HG02885 (cell line): Measurements from ENCODE around the gene STAC2.

Experiments used
- ATAC-seq: cut with Tn5 transposase; IDR thresholded peaks from one replicate; pipeline ENCODE4 v1.9.1; 2021; ENCODE audit warnings: mild to moderate bottlenecking; ENCODE audit not compliant: unreplicated experiment, poor library complexity

Gene STAC2

GRCh38 chr17:39235555-39236449 is 10.1 kb upstream of the STAC2 start:
- ATAC-seq = no peak

DNA sequence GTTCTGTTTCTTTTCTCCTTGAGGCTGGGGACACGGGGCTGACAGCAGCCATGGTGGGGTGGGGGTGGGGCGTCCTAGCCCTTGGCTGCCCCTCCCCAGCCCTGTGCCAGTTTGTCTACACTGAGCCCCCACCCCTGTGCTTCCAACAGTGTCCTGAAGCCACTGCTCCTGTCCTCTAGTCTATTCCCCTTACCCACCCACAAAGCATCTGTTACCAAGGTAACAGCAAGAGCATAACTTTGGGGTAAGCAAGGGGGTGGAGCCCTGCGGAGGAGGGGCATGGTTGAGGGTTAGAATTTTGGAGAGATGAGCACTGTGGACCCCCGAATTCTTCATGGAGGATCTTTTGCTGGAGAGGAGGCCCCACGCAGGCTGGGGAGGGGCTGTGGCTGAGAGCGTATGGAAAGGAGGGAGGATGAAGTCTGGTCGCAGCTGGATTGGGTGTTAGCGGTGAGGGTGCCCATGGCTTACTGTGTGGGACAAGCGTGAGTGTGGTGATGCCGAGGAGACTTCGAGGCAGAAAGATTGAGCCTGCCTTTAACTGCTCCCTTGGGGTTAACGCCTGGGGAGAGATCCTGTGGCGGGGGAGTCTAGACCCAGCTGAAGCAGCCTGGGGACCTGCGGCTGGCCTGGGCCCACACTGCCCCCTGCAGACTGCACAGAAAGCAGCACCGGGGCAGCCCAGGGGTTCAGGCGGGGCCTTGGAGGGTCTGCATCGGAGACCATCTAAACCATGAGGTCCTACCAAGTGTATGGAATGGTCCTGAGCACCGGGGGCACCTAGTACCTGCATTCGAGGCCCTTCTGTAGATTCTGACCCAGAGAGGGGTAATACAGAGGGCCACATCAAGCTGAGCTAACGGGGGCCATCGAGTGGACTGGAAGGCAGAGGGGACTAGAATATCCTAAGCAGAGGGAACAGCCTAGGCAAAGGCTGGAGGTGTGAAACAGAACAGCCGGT is 6.1 kb upstream of the STAC2 start:
- no peak for ATAC-seq

GRCh38 chr17:39231091-39231561 is 5.4 kb upstream of the STAC2 start:
- ATAC-seq = no peak

DNA sequence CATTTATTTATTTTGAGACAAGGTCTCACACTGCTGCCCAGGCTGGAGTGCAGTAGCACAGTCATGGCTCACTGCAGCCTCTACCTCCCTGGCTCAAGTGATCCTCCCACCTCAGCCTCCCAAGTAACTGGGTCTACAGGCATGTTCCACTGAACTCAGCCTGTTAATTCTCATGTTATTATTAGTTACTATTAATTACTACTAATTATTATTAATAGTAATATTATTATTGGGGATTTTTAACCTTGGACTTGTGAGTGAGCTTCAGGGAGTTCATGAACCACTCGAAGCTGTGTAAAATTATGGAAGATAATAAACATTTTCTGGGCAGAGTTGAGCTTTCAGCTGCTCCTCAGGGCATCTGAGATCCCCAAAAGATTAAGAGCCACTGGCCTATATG is 4.6 kb upstream of the STAC2 start:
- no peak for ATAC-seq

DNA sequence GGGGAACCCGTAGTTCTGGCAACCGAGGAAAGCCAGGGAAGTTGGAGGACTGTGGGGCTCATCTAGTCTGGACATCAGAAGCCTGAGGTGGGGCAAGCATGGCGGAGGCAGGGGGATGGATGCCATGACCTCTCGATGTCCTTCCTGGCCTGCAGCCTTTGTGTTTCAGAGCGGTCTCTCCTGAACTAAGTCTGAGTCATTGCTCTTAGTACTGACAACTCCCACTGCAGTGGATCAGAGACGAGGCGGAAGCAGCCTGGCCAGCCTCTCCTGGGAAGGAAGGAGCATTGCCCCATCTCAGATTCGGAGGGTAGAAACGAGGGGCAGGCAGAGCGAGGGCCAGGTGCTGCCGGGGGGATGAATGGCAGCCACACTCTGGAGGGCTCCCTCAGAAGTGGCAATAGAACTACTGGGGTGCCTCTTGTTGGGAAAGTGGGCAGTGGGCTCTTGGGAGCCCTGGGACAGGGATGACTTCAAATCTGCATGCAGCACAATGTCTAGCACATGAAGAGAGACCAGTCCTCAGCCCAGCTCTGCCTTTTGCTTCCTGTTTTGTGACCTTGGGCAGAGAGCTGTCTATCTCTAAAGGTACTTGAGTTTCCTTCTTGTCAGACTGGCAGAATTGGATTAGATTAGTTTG is 3.6 kb upstream of the STAC2 start:
- ATAC-seq = no peak

DNA sequence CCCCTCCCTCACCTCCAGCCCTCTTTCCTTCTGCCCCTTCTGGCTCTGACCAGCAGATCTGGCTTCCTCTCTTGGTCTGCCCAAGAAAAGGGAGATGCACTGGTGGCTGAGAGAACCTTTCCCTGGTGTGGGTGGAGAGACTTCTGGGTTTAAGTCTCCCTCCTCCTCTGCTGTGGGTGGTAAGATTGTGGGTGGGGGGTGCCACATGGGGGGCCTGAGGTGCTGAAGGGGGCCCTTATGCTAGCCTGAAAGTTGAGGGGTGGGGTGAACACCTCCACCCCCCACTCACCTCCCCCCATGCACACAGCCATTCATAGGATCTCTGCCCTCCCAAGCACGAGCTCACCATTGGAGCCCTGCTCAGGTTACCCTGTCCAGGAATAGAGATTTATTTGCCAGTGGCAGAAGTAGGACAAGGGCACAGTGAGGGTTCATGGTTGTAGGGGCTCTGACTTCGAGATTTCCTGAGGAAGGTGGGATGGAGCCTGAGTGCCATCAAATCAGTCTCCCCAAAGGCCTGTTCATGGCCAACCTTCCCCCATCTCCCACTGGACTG is 1.7 kb upstream of the STAC2 start:
- no peak for ATAC-seq

DNA sequence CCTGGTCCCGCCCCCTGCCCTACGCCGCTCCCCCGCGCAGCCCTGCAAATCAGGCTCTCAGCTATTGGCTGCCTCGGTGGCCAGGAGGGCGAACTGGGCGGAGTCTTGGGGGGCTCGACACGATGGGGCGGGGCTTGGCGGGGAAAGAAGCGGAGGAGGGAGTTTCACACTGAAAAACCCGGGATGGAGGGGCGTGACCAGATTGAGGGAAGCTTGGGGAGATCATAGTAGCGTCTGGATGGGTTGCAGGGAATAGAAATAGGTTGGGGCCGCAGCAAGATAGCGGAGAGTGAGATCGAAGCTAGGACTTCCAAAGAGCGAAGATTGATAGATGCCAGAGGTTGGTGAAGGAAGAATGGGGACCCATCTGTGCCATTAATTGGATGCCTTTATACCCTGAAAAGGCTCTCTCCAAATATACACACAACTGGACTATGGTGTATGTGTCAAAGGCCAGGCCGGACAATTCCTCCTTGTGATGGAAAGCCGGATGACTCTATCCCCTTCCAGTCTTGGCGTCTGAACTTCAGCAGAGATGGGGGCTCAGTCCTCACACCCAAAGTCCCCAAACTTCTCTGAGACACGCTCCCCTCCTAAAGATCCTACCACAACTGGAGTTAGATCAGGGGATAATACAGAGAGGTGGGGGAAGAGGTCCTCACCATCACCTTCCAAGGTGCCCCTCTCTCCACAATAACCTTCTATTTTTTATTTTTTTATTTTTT is 376 bp upstream of the STAC2 start:
- no peak for ATAC-seq

DNA sequence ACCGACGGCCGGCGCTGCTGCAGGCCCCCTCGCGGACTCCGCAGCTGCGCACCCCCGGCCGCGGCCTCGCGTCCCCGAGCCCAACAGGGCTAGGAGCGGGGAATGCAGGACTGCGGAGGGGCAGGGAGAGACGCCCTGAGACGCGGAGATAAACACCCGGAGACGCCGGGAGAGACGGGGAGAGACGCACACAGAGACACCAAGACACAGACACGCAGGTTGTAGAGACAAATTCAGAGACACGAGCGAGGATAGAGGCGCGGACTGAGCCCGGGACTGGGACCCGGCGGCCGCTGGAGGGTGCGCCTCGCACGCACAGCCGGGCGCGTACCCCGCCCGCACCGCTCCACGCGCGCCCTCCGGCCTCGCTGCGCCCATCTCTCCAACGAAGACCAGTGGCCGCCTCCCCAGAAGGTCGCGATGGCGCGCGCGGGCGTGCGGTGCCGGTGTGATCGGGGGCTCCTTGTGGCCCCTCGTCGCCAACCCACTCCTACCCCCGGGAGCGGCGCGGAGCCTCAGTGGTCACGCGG is 902 bp downstream of the STAC2 start:
- ATAC-seq = no peak

DNA sequence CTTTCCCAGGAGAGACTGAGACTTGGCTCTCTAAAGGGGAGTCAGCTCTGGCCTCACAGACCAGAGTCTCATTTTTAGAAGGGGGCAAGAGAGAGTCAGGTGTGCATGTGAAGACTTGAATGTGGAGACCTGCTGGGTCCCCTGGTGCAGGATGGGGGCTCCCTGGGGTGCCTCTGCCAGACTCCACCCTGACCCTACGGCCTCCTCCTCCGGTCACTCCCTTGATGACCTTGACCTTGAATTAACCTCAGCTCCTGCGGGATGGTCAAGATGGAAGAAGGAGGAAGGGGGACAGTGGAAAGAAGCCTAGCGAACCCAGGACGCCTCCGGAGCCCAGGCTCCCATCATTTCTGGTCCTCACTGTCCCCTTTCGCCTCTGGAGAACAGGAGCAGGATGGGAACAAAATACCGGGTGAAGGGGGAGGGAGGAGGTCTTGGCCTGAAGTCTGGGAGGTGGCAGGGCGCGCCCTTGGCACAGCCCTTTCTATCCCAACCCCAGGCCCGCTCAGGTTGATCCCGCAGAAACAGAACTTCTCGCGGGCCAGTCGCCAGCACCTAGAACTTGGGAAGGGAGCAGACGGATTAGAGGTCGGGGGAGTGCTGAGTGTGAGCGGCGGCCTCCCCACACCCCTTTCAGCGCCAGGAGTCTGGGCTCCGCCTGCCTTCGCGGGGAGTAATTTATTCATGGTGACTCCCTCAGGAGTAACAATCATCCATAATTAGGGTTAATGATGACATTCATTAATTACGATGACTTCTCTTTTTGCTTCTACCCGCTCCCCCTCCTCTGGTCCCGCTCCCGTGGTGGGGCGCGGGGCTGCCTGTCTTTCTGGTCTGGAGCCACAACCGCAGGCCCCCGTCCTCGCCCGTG is 1.6 kb downstream of the STAC2 start:
- ATAC-seq = no peak

GRCh38 chr17:39222866-39223834 is 2.6 kb downstream of the STAC2 start:
- no peak for ATAC-seq

DNA sequence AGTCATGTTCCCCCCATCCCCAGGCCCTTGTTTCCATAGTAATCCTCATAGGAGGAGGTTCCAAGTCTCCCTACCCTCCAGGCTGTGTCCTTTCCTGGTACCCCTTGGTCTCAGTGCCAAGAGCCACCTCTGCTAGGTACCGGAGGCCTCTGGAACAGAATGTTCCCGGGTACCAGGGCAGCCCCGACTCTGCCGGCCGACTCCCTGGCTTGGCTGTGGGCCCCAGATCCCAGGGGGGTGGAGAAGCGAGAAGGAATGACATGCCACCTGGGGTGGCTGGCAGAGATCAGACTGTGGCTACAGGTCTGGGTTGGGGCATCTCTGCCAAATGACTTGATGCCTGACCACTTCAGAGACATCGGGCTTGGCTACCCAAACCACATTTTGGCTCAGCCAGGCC is 3.6 kb downstream of the STAC2 start:
- no peak for ATAC-seq

DNA sequence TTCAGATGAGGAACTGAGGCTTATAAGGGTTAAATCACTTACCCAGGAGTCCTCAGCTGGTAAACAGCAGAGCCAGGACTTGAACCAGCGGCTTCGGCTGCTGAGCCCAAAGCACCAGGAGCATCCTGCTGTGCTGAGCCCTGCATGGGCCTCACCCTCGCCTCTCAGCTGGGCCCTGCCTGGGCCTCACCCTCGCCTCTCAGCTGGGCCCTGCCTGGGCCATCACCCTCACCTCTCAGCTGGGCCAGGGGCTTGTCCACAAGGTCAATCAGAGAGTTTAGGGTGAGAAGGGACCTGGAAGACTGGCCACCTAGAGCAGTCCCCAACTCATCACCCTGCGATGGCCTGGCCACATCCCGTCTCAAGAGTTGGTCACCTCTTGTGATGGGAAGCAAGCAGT is 4.2 kb downstream of the STAC2 start:
- ATAC-seq = no peak

DNA sequence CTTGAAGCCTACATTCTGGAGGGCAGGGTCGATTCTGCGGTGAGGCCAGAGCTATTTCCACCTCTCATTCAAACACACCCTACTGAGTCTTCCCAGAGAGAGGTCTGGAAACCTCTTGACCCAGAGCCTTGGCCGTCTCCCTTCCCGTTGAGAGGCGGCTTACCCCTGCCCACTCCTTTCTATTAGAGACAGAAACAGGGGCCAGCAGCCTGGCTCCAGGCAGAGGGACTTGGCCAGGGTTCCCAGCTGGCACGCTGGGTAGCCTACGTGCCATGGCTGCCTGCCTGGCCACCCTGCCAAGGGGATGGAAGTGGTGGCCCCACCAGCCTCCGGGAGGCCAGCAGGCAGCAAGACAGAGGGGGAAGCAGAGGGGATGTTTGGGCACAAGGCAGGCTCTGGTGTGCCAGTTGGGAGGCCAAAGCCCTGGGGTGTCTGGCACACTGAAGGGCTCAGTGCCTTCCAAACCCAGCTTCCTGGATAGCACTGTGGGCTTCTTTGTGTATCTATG is 6.0 kb downstream of the STAC2 start:
- no peak for ATAC-seq

DNA sequence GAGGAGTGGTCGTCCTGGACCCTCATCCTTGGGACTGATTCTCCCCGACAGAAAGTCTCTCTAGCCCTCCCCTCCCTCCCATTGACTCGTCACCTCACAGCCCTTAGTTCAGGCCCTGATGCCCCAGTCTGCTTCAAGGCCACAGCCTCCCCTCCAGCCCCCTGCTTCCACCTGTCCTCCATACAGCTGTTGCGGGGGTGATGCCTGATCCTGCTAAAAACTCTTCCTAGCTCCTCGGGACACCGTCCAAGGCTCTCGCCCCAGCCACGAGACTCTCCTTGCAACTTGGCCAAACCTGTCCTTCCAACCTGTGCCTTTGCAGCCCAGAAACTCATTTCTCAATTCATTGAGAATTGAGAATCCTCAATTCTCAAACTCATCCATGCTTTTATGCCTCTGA is 6.8 kb downstream of the STAC2 start:
- no peak for ATAC-seq

DNA sequence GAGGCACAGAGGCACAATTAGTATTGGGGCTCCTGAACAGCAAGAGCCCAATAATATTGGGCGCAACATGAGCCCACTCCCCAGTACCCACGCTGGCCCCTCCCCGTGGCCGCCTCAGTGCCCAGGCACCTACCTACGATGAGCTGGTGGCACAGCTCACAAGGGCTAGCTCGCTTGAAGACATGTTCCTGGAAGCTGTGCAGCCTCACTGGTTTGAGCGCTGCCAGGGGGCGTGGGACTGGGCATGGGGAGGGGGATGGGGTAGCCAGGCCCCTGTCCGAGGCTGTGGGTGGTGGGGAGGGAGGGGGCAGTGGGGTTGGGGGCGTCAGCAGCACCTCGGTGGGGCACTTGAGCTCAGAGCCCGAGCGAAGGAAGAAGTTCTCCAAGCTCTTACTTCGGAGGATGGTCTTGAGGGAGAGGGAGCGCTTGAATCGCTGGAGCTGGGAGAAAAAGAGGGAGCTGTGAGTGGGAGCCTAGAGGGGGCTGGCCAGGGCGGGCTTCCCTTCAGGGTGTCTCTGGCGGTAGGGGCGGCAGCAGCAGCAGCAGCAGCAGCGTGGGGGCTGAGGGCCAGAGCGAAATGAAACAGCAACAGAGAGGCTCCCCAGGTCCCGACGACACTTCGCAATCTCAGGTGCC is 7.9 kb downstream of the STAC2 start:
- ATAC-seq = no peak

DNA sequence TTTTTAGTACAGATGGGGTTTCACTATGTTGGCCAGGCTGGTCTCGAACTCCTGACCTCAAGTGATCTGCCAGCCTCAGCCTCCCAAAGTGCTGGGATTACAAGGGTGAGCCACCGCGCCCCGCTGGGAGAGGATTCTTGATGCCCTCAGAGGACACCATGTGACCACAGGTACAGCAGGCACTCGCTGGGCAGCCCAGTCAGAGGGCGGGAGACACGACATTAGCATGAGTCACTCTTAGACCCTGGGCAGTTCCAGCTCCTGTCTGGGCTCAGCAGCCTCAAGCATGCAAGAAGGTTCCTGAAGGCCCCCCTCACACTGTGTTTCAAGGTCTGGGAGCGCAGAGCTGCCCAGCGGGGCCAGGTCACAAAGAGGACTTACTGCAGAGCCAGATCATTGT is 11.9 kb downstream of the STAC2 start:
- no peak for ATAC-seq
